ENCODE measurements around the gene GLUD2.
"Not testable (repeated sequence)": the region's sequence is repeated elsewhere in the genome, so short reads cannot be mapped to it uniquely, and the experiment has no call there.

The GLUD2 gene

GRCh38 chrX:121047441-121048419, at the start of gene GLUD2:
Gene GLUD2 (plus strand): TSS chrX:121047610. CDS start chrX:121047685, 75 bp downstream.
- FAIRE-seq = not testable (repeated sequence)

GRCh38 chrX:120999413-120999812, 48.0 kb upstream of the GLUD2 start:
- no peak for FAIRE-seq

GRCh38 chrX:121000589-121000988, 46.8 kb upstream of the GLUD2 start:
- no peak for FAIRE-seq

GRCh38 chrX:121008920-121009319, 38.5 kb upstream of the GLUD2 start:
- FAIRE-seq = peak; percentile 53

GRCh38 chrX:121009764-121010163, 37.6 kb upstream of the GLUD2 start:
- no peak for FAIRE-seq

GRCh38 chrX:121010218-121010617, 37.2 kb upstream of the GLUD2 start:
- no peak for FAIRE-seq

GRCh38 chrX:121011254-121011653, 36.2 kb upstream of the GLUD2 start:
- no peak for FAIRE-seq

- no peak for FAIRE-seq
Measured at GRCh38 chrX:121013897-121014455, 33.4 kb upstream of the GLUD2 start.

- FAIRE-seq = no peak
Measured at GRCh38 chrX:121014826-121015225, 32.6 kb upstream of the GLUD2 start.

GRCh38 chrX:121028419-121028818, 19.0 kb upstream of the GLUD2 start:
- FAIRE-seq = no peak

GRCh38 chrX:121030083-121030482, 17.3 kb upstream of the GLUD2 start:
- no peak for FAIRE-seq

GRCh38 chrX:121032531-121032930, 14.9 kb upstream of the GLUD2 start:
- FAIRE-seq = no peak

GRCh38 chrX:121036137-121036536, 11.3 kb upstream of the GLUD2 start:
- no peak for FAIRE-seq

- FAIRE-seq = no peak
Measured at GRCh38 chrX:121036951-121037350, 10.5 kb upstream of the GLUD2 start.

- no peak for FAIRE-seq
Measured at GRCh38 chrX:121050781-121051180, 3.4 kb downstream of the GLUD2 start.

GRCh38 chrX:121052122-121052521, 4.7 kb downstream of the GLUD2 start:
- no peak for FAIRE-seq

GRCh38 chrX:121062289-121062688, 14.9 kb downstream of the GLUD2 start:
- FAIRE-seq = no peak

- FAIRE-seq = no peak
Measured at GRCh38 chrX:121064579-121064978, 17.2 kb downstream of the GLUD2 start.

GRCh38 chrX:121084247-121084646, 36.8 kb downstream of the GLUD2 start:
- not testable (repeated sequence) for FAIRE-seq

GRCh38 chrX:121084903-121085611, 37.6 kb downstream of the GLUD2 start:
- FAIRE-seq = no peak

GRCh38 chrX:121085612-121086010, 38.2 kb downstream of the GLUD2 start:
- no peak for FAIRE-seq

- no peak for FAIRE-seq
Measured at GRCh38 chrX:121093011-121093410, 45.6 kb downstream of the GLUD2 start.
